NK-92 (cell line): ENCODE data around the gene REEP1.

Source experiments
- DNase-seq: peaks from one replicate; lab custom pipeline; 2025; ENCODE audit not compliant: unreplicated experiment; lab: John Stamatoyannopoulos, UW

The REEP1 gene

DNA sequence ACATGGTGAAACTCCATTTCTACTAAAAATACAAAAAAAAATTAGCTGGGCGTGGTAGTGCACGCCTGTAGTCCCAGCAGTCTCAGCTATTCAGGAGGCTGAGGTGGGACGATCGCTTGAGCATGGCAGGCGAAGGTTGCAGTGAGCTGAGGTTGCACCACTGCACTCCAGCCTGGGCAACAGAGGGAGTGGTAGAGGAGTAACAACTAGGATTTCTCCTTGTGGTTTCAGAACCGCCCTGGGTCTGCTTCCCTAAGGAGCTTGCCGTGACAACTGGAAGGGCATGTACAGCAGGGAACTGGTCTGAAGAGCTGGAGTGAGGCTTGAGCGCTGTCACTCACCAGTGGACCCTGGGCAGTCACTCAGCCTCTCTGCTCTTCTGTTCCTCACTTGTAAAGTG lies 29.1 kb downstream of the REEP1 start:
- no peak for DNase-seq

DNA sequence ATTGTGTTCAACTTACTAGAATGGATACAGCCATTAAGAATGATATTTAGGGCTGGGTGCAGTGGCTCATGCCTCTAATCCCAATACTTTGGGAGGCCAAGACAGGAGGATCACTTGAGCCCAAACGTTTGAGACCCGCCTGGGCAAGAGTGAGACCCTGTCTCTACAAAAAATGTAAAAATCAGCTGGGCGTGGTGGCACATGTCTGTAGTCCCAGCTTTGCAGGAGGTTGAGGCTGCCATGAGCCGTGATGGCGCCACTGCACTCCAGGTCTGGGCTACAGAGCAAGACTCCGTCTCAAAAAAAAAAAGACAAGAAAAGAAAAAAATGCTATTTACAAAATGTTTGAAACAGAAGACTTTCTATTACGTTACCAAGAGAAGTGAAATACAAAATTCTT lies 30.0 kb downstream of the REEP1 start:
- DNase-seq: no peak

DNA sequence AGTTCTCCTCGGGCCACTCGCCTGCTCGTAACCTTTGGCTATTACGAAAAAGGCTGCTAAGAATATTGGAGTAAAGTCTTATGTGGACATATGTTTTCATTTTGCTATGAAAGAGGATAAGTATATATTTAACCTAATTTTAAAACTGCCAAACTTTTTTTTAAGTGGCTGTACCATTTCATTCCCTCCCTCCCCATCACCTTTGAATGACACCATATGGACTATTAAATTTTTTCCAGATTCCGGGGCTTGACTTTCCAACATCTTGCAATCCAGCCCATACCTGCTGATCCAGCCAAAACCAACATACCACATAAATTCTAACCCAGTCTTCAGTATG lies 31.5 kb downstream of the REEP1 start:
- DNase-seq: no peak

DNA sequence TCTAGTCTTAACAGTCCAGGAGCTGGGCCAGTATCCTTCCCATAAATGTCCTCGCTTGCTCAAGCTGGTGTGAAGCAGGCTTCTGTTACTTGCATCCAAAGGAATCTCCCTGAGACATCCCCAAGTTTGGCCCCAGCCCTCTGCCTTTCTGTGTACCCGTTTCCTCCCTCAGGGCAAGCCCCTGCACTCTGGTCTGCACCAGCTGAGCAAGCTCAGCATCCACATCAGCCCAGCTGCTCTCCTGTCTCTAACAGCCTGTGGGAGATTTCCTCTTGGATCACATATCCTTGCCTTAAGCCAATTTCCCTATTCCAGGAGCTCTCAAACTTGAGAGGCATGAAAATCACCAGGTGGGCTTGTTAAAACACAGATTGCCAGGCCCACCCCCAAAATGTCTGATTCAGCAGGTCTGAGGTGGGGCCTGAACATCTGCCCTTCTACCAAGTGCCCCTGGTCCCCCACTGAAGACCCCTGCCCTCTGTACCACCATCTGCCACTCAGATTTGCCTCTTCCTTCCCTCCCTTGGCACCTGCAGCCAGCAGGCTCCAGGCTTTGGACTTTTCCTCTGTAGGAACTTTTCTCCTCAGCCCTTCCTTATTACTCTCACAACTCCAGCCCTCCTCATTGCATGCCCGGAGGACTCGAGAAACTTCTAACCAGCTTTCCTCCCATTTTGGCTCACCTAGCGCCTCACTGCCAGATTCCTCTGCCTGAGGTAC lies 32.1 kb downstream of the REEP1 start:
- DNase-seq: no peak

DNA sequence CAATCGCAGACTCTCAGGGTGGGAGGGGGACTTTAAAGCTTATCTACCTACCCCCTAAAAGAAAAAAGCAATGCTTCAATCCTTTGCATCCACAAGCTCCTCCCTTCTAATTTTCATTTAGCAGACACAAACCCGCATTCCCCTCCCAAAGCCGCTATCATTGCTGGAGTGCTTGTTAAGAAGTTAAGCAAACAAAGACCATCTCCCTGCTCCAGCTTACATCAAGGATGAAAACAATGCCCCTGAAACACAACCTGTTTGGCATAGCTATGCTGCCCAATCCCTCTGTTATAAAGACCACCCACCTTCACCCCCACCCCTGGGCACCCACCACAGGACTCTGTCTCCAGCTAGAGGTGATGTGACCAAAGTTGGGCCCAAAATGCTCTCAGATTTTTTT lies 33.0 kb downstream of the REEP1 start:
- DNase-seq: no peak

DNA sequence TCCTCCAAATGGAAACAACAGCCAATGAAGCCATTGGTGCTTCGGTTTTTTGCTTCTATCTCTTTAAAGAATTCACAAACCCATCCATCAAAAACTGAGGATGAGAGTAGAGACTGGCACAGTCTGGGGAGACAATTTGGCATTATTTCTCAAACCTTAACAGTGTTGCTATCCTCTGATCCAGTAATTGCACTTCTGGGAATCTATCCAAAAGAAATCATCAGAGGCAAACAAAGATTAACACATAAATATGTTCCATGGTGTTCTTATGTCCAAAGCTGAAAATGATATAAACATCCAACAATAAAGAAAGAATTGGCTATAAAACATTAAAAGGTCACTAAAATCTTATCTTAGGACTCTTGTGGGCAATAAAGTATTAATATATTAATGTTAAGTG lies 35.1 kb downstream of the REEP1 start:
- no peak for DNase-seq

DNA sequence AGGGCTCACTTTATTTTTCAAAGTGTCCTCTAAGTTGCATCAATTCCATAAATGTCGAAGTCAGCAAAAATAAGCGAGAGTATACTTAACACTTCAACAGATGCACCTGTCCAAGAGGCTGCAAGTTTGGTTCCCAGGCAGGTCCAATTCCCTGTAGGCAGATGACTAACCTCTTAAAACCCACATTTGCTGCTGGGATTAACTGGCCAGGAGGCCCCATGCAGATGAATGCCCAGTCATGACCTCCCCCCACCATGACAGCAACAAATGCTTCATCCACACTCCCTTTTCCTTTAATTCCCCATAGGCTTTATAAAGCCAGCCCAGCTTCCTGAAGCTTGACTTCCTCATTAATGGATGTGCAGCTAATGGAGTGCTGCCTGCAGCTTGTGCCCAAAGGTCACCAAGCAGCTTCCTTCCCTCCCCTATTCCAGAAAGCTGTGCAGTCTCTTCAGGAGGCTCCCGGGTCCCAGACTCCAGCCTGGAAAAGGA lies 35.7 kb downstream of the REEP1 start:
- no peak for DNase-seq

DNA sequence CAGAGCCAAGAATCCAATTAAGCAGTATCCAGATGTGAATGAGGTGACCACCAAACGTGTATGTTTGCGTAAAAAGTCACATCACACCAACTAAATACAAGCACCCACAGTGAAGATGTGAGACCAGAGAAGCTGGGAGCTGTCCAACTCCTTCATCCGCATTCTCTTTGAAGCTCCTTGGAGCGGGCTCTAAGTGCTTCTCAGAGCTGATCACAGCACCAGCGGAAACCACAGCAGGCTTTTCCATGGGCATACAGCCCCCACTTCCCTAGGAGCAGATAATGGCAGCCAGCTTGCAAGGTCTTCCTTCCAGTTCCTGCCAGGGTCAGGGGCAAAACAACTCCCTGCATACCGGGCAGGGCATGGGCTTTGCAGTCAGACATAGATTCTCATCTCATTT lies 36.4 kb downstream of the REEP1 start:
- DNase-seq: no peak

DNA sequence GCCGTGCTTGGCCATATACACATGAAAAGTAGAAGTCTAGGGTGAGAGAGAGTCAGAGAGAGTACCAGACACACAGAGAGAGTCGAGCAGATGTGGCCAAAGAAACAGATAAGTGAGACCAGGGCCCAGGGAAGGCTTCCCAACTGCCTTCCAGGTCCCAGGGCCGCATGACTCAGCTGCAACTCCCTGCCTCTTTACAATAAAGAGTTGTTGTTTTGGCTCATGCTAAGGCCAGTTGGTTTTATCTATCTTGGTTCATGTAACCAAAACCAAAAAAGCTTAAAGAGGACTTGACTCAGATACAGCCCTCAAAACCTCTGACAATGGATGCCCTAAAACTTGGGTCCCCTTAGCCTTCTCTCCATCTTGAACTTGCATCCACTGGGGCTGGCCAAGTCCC lies 36.9 kb downstream of the REEP1 start:
- no peak for DNase-seq

DNA sequence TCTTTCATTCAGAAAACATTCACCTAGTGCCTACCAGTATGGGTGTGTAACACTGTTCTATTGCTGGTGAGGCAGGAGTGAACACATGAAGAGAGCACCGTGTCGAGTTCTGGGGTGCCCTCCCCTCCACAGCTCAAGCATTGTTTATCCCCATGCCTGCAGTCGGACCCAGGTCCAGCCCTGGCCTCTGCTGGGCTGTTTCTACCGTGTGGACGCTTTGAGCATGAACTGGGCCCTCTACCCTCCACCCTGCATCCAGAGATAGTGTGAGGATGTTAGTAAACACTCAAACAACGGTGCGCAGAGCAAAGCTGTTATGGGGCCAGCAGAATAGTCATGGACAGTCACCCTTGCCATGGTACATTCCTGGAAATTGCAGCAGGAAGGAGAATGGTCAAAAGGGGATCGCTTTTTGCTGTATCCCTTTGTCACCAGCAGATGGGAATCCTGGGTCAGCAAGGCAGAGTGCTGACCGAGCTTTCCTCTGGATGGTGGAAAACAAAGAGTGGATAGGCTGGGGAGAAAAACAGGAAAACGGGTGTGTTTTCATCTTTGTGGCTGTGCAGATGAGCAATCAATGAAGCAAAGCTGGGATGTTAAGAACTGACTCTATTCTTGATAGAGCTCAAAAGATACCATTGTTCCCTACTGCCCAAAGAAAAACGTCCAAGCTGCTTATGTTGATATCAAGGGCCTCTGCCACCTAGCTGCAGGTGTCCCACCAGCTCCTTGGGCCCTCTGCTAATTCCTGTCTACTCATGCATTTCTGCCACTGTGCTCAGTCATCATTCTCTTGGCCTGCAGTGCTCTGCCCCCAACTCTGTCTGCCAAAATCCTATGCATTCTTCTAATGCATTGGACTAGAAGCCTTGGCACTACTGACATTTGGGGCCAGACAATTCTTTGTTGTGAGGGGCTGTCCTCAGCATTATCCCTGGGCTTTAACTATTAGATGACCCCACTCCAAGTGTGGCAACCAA lies 38.7 kb downstream of the REEP1 start:
- DNase-seq: no peak

DNA sequence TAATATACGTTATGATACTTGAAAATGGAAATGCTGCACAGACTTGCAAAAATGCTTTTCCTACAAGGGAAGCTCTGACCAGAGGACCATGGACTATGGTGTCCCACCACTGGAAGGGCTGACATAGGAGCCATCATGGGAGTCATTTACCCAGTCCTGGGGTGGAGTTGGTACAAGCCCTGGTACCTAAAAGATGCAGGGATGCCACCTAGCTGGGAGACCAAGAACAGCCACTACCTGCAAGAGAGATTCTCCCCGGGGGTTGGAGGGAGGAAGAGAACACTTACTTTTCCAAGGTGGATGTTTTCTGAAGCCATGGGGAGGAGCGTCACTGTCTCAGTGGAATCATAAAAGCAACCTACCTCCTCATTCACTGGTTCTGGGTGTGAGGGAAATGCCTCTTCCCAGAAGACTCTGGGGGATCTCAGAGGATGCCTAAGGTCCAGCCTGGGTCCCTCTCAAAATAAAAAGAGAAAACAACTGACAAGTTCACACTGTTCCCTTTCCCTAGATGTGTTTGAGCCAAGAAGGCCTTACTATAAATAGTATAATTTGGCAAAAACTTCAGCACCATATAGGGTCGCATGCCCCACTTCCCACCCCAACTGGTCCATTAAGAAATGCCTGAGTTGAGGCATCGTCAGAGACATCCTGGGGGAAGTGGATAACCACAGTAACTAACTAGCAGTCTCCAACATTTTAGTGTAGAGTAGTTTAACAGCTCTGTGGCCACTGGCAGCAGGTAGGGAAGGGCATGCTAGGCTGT lies 39.9 kb downstream of the REEP1 start:
- DNase-seq: no peak

DNA sequence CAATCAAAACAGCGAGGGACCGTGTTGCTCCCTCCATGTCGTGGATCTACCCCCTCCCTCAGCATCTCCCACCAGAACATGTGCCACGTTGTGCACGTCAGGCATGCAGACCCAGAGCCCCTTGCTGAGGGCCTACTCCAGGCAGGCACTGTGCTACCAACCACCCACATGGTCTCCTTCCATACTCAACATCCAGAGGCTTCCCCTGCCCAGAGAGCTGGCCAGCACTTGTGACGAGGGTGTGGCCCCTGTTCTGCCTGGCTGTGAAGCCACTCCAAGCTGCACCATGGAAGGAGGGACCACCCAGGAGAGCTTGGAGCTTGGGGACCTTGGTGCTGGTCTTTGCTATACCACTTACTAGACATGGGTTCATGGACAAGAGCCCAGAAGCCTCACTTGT lies 40.5 kb downstream of the REEP1 start:
- DNase-seq: no peak

DNA sequence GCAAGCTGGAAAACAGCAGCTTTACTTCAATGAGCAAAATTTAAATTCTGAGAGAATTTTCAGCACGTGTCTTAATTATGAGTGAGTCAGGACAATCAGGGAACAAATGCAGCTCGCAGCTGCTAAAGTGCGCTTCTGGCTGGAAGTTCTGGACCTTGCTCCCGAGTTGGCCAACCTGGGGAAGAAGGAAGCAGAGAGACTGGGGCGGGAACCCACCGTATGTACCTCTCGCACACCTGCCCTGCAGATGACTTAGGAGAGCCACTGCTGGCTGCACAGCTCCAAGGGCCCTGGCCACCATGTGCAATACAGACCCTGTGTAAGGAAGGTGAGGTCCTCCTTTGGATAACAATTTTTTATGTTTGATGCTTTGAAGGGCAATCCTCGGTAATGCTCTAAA lies 42.4 kb downstream of the REEP1 start:
- DNase-seq: no peak

DNA sequence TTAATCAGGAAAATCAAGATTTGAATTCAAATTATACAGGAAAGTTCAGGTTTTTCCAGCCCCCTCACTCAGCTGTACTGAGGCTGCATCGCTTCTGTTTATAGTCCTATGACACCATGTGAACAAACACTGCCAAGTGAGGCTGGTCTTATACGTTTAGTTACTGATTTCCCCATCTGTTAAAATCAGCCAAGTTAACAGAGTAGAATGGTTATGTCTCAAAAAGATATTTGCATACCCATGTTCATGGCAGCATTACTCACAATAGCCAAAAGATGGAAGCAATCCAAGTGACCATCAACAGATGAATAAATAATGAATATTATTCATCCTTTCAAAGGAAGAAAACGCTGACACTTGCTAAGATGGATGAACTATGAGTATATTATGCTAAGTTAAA lies 43.8 kb downstream of the REEP1 start:
- no peak for DNase-seq

DNA sequence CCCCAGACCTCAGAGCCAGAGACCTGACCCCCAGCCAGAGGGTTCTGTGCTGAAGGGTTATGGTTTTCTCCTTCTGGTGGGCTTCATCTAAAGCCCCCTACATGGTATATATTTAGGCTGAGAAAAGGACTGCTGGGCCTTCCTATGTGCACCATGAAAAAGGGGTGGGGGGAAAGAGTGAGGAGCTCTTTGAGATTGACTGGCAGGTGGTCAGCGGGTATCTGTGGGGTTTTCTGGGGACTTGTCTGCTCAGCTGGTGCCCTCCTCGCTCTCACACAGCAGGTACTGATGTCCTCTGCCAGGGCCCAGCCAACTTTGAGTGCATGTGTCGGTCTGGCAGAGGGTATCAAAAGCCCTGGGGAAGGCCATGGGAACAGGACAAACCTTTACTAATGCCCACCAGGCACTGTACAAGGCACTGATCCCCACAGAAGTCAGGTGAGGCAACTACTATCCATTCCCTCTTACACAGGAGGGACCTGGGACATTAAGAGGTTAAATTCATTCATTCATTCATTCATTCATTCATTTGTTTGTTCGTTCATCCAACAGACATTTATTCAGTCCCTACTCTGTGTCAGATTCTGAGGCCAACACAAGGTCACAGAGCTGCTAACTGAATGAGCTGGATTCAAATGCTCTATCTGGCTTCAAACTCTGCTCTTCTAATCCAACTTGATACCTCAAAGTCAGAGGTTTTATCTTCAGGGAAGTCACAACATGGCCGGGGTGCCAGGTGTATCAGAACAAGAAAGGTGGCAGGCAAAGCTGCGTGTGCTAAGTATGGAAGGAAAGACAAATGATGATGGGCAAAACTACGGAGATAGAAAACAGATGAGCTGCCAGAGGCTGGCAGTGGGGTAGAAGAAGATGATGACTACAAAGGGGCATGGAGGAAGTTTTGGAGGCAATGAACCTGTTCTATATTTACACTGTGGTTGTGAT lies 44.6 kb downstream of the REEP1 start:
- DNase-seq: no peak

DNA sequence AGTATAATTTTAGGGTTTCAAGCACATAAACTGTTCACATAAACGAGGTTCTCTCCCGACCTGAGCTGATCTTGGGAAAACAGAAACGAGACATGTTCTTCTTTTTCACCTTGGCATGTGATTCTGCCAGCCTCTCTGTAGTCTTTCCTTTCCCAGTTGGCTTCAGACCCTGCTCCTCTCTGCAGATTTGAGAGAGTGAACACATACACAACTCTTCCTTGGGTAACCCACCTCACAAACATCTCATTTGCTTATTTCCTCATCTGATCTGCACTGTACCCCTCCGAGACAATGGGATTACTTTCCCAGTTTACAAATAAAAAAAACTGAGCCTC lies 46.1 kb downstream of the REEP1 start:
- no peak for DNase-seq

DNA sequence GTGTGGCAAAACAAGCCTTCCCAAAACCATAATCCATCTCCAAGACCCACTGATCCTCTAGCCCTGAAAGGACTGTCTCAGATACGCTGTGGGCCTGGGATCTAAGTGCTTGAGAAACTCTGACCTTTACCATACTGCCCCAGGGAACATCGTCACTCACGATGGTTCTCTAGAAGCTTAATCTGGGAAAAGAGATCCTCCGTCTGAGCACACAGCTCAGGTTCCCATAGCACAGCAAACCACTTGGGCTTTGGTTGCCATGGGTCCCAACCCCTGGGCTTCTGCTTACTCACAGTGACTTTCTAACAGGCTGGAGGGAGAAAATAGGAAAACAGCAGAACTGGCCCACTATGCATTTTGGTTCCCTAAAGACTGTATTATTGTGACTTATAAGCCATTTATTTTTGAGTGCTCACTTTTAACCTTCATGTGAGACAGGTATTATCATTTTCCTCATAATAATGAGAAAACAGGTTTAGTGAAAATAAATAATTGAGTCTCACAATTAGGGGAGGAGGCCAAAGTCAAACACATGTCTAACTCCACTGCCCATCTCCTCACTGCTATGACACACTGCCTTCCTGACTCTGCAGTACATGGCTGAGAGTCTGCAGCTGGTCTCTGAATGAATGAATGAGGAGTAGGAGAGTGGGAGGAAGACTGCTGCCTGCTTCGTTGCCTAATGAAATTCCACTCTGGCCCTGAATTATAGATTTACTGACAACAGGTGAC lies 46.7 kb downstream of the REEP1 start:
- no peak for DNase-seq

DNA sequence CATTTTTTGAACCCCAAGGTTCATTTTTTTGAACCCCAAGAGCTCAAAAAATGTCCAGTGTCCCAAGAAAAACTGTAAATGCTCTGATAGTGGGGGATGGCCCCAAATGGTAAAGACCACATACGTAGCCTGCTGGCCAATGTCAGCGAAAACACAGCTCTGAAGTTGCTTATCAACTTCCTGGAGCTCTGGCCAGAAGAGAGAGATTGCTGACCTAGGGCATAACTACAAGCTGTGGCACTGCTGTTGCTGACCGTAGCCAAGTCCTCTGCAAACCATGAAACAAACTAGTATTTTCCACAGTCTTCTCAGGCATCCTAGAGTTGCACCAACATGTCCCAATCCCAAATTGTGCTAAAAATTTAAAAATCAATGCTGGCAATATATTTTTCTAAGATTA lies 50.9 kb downstream of the REEP1 start:
- DNase-seq: no peak

DNA sequence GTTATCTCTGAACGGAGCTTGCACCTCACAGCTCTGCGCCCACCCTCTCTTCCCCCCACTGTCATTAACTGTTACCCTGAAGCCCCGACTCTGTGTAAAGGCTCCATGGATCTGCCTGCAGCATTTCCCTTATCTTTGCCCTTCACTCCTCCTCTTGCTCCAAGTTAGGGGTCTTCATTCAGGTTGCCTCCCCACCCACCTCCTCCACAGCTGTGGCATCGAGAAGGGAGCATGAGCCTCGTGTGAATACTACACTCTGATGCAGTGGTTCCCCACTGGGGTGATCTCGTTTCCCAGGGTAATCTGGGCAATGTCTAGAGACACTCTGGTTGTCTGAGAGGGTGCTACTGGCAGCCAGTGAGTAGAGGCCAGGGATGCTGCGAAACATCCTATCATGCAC lies 51.4 kb downstream of the REEP1 start:
- no peak for DNase-seq

DNA sequence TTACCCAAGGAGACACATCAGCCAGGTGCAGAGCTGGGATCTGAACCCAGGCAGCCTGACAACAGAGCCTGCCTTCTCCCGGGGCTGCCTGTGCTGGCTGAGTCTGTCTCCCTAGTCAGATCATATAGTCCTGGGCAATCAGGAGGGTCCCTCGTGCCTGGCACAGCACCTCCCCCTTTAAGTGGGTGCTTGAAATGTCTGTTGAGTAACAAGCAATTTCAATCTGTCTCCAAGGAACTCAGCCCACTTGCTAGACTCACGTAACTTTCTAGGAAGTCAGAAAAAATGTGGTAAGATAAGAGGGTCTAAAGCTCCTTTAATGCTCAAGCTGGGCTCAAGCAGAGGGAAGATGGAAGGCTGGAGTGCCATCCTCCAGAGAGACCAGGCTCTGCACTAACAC lies 51.9 kb downstream of the REEP1 start:
- DNase-seq: no peak
